GM19099 (cell line): Measurements from ENCODE around the gene CTSA.

Source experiments
- POLR2A ChIP-seq: IDR thresholded peaks from 3 replicates; pipeline ENCODE4 v1.6.1; 2011; ENCODE audit warnings: low read depth; ENCODE audit not compliant: insufficient read length; ENCODE audit errors: extremely low read depth

The CTSA gene

DNA sequence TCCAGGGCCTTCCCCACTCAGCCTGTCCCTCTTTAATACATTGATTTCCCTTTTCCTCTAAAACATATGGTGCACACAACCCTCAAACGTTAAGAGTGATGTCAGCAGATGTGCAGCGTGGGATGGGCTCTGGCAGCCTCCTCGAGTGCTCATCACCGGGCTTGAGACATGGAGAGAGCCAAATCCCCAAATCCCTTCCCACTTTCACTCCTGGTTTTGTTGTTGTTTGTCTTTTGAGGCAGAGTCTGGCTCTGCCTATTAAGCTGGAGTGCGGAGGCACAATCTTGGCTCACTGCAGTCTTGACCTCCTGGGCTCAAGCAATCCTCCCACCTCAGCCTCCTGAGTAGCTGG, 26.6 kb downstream of the CTSA start:
- no peak for TF ChIP-seq POLR2A

DNA sequence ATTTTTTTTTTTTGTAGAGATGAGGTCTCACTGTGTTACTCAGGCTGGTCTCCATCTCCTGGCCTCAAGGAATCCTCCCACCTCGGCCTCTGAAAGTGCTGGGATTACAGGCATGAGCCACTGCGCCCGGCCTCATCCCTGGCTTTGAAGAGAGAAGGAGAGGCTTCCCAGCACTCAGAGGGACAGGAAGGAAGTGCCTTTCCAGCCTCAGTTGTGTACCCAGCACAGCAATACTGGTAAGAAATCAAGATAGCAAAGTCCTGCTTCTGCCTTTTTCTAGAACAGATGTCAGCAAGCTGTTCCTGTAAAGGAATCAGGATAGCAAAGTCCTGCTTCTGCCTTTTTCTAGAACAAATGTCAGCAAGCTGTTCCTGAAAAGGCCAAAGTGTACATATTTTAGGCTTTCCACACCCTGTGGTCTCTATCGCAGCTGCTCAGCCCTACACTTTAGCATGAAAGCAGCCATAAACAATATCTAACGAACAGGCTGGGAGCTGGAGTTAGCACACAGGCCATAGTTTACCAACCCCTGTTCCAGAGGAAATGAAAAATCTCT, 27.1 kb downstream of the CTSA start:
- TF ChIP-seq POLR2A, result no peak

DNA sequence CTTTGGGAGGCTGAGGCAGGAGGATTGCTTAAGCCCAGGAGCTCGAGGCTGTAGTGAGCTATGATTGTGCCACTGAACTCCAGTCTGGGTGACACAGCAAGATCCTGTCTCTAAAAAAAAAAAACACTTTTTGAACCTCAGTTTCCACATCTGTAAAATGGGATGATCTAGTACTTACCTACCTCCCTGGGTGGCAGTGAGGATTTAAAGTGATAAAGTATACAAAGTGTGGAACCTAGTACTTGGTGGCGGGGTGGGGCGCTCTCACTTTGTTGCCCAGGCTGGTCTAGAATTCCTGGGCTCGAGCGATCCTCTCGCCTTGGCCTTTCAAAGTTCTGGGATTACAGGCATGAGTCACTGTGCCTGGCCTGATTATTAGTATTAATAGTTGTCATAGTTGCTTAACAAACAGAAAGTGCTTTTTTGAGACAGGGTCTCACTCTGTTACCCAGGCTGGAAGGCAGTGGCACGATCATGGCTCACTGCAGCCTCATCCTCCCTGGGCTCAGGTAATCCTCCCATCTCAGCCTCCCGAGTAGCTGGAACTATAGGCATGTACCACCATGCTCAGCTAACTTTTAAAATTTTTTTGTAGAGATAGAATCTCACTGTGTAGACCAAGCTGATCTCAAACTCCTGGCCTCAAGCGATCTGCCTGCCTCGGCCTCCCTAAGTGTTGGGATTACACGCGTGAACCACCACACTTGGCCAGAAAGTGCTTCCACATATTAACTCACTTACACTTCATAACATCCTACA, 27.8 kb downstream of the CTSA start:
- TF ChIP-seq POLR2A, result no peak

DNA sequence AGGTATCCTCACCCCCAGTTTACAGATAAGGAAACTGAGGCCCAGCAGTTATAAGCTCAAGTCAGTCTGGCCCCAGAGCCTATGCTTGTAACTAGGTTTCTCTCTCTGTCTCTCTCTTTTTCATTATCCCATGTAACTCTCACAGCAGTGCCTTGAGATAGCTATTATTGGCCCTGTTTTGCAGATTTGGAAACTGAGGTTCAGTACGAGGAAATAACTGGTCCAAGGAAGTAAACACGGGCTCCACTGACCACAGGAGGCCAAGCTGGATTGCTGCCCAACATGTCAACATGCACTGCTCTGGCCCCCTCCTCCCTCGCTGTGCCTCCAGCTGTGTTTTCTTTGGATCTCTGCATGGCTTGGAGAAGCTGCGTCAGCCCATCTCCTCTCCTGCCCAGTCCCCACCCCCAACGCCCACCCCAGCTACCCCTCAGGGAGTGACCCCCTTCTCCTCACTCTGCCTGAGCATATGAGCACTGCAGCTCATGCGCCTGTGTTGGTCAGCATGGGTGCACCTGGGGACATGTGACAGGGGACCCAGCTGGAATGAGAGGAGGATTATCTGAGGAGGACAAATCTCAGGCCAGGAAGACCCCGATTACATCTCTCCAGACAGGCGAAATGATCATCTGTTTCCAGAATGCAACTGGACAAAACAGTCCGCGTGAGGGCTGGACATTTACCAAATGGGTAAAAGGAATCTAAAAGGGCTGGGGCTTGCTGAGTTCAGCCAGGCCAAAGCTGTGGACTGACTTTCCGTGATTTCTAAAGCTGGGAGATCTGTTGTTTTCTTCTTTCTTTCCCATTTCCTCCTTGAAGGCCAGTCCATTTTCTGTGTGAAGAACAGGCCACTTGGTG, 28.6 kb downstream of the CTSA start:
- no peak for TF ChIP-seq POLR2A

DNA sequence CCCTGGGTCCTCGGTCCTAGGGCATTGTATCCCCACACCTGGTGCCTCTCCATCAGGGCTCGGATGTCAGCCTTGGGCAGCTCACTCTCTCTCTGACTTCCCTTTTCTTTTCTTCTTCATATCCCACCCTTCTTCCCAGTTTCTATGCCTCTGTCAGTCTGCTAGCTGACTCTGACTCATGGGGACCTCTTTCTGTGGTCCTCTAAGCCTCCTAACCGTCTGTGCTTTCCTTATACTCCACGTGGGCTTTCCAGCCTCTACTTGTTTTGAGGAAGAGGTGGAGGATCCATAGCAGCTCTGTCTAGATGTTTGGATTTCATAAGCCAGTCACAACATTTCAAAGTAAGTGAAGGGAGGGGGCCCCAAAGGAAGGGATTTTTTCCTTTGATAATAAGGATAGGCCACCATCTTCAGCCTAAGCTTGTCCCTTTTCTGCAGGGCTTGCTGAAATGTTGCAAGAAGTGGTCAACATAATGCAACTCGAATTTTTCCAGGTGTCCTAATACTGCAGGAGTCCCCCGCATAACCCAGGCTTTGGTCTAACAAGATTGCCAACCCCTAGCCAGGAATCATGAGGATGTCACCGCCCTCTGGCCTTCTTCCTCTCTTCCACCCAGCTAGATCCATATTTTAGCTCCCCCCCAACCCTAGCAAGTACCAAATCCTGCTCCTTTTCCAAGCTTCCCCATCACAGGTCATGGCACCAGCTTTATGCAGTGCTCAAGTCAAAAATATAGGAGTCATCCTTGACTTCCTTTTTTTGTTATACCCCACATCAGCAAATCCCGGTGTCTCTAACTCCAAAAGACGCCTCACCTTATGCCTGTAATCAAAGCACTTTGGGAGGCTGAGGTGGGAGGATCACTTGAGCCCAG, 29.6 kb downstream of the CTSA start:
- TF ChIP-seq POLR2A, result no peak

DNA sequence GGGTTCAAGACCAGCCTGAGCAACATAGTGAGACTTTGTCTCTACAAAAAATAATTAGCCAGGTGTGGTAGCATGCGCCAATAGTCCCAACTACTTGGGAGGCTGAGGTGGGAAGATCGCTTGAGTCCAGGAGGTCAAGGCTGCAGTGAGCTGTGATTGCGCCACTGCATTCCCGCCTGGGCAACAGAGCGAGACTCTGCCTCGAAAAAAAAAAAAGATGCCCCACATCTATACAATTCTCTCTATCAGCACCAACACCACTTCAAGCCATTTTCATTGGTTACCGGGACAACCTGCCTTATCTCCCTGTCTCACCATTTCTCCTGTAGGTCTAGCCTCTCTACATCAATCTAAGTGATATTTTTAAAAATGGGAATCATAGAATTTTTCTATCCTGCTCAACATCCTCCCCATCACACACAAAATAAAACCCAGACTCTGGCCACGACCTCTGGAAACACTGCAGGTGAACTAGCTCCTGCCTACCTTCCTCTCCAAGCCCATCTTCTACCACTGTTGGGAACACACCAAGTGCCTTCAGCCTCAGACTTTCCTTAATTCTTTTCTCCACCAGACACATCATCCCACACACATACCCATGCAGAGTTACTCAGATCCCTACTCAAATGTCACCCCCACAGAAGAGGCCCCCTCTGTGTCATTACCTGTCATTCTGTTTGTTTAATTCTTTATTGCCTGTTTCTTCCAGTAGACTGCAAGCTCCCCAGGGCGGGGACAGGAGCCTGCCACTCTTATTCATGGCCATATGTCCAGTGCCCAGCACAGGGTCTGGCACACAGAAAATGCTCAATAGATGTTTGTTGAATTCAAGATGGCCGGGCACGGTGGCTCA, 30.4 kb downstream of the CTSA start:
- TF ChIP-seq POLR2A, result no peak

DNA sequence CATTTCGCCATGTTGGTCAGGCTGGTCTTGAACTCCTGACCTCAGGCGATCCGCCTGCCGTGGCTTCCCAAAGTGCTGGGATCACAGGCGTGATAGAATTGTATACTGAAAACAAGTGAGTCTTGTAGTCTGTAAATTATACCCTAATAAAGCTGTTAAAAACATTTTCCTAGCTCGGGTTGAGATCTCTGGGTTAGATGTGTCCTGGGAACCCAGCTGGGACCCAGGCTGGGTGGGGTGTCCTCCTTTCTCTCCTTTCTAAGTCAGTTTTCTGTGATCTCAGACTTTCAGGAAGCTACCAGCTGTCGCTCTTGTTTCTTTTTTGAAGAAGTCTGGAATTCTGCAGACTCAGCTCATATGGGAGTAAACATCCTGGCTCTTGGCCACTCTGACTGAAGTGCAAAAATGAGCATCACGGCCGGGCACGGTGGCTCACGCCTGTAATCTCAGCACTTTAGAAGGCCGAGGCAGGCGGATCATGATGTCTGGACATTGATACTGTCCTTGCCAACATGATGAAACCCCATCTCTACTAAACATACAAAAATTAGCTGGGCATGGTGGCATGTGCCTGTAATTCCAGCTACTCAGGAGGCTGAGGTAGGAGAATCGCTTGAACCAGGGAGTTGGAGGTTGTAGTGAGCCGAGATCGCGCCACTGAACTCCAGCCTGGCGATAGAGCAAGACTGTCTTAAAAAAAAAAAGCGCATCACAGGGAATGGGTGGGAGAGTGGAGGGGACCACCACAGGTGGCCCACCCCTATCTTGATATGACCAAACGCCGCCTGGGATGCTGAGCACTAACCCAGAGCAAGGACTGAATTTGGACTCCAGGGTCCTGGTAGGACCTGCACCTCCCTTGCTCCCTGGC, 33.5 kb downstream of the CTSA start:
- TF ChIP-seq POLR2A, result no peak

DNA sequence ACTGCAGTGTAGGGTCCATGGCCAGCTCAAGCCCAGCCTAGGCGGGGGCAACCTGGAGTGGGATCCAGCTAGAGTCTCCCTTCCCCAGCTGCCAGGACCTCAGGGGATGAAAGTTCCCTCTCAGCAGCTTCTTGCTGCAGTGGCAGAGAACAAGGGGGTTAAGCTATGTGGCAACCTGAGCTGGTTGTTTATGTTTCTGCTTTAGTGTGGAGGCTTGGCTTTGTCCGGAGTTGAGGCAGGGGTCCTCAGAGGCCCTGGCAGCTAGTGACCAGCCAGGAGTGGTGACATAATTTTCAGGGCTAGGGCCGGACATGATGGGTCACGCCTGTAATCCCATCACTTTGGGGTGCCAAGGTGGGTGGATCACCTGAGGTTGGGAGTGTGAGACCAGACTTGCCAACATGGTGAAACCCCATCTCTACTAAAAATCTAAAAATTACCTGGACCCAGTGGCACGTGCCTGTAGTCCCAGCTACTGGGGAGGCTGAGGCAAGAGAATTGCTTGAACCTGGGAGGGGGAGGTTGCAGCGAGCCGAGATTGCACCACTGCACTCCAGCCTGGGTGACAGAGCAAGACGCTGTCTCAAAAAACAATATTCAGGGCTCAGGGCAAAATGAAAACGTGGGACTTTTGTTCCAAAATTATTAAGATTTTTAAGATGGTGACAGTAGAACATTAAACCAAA, 34.8 kb downstream of the CTSA start:
- TF ChIP-seq POLR2A, result no peak

DNA sequence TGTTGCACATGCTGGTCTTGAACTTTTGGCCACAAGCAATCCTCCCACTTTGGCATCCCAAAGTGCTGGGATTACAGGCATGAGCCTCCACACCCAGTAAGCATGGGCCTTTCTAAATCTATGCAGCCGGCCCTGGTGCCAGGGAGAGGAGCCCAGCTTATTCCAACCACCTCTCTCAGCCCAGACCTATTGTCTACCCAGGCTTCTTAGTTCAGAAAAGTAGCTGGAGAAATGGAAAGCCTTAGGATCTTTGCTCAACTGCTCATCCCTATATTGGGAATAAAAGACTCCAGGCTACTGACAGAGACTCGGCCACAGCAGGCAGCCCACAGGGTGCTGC, 35.6 kb downstream of the CTSA start:
- TF ChIP-seq POLR2A, result no peak

DNA sequence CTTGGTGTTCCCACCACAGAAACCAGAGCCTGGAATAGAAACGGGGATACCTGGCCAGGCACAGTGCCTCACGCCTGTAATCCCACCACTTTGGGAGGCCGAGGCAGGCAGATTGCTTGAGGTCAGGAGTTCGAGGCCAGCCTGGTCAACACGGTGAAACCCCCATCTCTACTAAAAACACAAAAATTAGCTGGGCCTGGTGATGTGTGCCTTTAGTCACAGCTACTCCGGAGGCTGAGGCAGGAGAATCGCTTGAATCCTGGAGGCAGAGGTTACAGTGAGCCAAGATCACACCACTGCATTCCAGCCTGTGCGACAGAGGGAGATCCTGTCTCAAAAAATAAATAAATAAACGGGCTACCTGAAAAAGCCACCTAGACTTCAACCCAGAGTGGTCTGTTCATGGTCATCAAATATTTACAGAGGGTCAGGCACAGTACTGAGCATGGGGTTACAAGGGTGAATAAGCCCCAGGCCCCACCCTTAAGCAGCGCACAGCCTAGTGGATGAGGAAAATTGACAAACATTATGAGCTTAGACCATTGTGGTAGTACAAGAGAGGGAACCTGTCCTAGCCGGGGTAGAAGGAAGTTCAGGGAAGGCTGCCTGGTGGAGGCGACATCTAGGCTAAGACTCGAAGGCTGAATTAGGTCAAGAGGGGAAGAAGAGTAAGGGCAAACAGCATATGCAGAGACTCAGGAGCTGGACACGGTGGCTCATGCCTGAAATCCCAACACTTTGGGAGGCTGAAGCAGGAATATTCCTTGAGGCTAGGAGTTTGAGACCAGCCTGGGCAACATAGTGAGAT, 36.1 kb downstream of the CTSA start:
- TF ChIP-seq POLR2A, result no peak

DNA sequence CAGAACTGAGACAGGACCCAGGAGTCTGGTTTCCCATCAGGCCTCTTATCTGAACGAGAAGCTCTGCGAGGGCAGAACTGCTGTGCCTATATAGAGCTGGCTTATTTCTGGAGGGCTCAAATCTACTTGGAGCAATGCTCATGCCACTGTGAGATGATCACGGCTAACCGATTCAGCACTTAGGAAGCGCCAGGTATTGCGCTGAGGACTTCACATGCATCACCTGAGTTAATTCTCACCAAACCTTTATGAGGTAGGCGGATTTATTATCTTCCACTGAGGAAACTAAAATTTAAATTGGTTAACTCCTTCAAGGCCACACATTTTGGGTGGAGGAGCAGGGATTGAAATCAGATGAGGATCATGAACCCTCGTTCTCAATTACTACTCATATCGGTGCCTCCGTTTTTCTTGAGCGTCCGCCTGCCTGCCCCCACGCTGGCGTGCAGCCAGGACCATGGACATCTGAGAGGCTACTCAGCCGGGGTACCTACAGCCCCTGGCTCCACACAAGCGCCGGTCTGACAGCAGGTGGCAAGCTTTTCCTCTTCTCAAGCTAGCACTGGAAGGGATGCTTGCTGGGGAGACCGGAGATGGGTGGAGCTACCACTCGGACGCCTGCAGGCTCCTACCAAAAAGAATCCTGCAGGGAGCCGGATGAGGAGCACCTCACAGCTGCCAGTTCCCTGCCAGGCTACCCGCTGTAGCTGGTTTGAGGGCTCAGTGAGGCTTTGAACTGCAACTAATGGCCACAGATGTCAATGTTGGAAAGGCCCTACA, 42.3 kb downstream of the CTSA start:
- TF ChIP-seq POLR2A, result no peak

DNA sequence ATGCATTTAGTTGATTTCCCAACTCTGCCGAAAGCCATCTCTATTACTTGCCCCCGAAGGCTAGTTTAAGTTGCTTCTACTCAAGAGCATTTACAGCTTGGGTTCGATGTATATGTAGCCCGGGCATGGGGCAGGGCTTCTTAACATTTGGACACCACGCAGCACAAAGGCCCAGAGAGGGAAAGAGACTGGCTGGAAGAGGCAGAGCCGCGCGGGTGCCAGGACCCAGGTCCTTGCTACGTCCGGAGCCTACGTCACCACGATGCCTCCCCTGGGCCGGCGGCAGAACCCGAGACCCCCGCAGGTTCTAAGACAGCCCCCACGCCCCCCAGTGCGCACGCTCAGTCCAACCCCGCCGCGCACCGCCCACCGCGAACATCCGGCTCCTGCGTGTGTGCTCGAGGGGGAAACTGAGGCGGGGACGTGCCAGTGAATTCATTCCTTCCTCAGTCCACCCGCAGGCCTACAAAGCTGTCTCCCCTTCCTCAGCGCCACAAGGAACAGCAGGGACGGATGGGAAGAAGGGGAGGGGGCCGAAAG, 43.0 kb downstream of the CTSA start:
- TF ChIP-seq POLR2A, result no peak
